GM13976 (cell line): ENCODE data around the gene KIFC3.

Source experiments
- DNase-seq: peaks from one replicate; pipeline ENCODE4 v3.0.0; 2012; ENCODE audit warnings: low spot score
- in situ Hi-C: fragments of 300-500 bp; cut with MboI; formaldehyde crosslinking; loops from one replicate; pipeline ENCODE4 v1.12.0; 2022; ENCODE audit warnings: low sequenced_read_pairs, mixed read lengths, inconsistent platforms; ENCODE audit not compliant: unreplicated experiment
- TF ChIP-seq, protein P1 (sequence below): IDR thresholded peaks from 2 replicates; pipeline ENCODE4 v1.5.1; 2012; ENCODE audit warnings: borderline replicate concordance, mild to moderate bottlenecking; ENCODE audit not compliant: insufficient read depth; ENCODE audit errors: extremely low read depth, missing control alignments, control extremely low read depth

KIFC3 gene

DNA sequence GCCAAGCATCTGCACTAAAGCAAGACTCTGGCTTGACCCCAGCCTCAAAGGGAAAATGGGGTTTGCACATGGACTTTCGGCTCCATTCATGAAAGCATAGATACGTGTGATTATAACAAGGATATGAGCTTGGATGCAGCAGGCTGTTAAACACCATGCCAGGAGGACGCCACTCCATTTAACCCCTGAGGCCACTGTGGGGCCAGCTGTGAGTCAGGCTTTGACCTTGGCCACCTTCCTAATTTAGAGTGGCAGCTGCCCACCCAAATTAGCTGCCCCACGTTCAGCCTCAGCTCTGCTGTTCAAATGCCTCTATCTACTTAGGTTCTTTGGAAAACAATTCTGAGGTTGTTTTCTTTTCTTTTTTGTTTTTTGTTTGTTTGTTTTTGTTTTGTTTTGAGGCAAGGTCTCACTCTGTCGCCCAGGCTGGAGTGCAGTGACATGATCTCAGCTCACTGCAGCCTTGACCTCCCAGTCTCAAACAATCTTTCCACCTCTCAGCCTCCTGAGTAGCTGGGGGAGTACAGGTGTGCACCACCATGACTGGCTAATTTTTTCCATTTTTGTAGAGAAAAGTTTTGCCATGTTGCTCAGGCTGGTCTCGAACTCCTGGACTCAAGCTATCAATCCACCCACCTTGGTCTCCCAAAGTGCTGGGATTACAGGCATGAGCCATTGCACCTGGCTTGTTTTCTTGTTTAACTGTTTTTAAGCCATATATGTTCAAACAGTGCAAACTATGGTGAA is 23.2 kb upstream of the KIFC3 start:
- no peak for DNase-seq
- TF ChIP-seq, protein P1, sequence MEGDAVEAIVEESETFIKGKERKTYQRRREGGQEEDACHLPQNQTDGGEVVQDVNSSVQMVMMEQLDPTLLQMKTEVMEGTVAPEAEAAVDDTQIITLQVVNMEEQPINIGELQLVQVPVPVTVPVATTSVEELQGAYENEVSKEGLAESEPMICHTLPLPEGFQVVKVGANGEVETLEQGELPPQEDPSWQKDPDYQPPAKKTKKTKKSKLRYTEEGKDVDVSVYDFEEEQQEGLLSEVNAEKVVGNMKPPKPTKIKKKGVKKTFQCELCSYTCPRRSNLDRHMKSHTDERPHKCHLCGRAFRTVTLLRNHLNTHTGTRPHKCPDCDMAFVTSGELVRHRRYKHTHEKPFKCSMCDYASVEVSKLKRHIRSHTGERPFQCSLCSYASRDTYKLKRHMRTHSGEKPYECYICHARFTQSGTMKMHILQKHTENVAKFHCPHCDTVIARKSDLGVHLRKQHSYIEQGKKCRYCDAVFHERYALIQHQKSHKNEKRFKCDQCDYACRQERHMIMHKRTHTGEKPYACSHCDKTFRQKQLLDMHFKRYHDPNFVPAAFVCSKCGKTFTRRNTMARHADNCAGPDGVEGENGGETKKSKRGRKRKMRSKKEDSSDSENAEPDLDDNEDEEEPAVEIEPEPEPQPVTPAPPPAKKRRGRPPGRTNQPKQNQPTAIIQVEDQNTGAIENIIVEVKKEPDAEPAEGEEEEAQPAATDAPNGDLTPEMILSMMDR: no peak
- in situ Hi-C loops: no loop called here

DNA sequence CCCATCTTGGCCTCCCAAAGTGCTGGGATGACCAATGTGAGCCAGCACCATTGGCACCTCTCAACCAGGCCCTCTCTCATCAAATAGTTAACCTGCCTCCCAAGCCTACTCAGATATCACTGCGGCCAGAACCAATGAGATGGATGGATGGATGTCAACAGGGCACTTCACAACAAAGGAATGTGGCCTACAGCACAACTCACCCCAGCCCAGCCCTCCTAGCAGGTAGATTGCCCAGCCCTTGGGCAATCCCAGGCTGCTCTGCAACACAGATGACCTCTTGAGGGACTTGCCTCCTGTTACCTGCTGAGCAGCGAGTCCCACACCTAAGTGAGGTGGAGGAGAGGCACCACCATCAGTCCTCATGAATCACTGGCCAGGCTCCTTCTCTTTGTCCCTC is 22.6 kb upstream of the KIFC3 start:
- in situ Hi-C loops: no loop called here

DNA sequence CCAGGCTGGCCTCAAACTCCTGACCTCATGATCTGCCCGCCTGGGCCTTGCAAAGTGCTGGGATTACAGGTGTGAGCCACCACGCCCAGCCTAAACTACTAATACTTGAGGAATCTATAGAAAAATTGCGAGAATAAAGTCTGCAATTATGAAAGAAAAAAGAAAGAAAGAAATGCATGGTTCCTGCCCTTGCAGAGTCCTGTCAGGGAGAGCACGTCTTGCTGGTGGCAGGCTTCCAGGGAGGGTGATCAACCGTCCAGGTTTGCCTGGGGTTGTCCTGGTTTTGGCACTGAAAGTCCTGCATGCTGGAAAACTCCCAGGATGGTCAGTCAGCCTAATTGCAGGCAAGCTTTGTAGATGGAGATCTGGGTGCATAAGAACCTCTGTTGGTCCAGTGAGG is 21.5 kb upstream of the KIFC3 start:
- TF ChIP-seq, protein P1: no peak
- in situ Hi-C loops: no loop called here

More for the DNA sequence above, 22.6 kb upstream of the KIFC3 start:
- TF ChIP-seq, protein P1: no peak
- DNase-seq: no peak

DNA sequence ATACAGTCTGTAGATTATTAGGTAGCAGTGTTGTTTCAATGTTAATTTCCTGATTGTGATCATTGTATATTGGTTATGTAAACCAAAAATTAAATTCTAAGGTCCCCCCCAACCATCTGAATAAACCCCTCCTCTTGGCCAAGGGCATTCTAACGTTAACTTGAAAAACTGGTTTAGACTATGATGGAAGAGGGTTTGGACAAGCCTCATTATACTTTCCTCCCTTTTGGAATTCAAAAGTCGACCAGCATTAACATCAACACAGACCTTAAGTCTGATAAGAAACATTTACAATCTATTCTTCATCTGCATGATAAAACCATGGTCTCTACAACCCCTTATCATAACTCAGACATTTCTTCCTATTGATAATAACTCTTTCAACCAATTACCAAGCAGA is 20.6 kb upstream of the KIFC3 start:
- TF ChIP-seq, protein P1: no peak
- no peak for DNase-seq
- in situ Hi-C loops: no loop called here

More for the DNA sequence above, 21.5 kb upstream of the KIFC3 start:
- DNase-seq: no peak

DNA sequence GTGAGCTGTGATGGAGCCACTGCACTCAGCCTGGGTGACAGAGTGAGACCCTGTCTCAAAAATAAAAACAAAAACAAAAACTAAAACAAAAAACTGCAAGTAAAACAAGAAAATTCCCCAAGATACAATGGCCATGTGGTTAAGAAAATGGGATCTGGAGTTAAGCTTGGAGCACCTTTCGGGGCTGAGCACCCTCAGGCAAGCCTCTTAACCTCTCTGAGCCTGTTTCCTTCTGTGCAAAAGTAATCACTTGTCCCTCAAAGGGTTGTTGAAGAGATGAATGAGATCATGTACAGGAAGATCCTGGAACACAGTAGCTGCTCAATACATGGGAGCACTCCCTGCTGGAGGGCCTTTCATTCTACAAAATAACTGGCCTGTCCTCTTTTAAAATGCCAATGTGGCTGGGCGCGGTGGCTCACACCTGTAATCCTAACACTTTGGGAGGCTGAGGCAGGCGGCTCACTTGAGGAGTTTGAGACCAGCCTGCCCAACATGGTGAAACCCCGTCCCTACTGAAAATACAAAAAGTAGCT is 19.8 kb upstream of the KIFC3 start:
- DNase-seq: no peak
- in situ Hi-C loops: no loop called here
- TF ChIP-seq, protein P1: no peak

DNA sequence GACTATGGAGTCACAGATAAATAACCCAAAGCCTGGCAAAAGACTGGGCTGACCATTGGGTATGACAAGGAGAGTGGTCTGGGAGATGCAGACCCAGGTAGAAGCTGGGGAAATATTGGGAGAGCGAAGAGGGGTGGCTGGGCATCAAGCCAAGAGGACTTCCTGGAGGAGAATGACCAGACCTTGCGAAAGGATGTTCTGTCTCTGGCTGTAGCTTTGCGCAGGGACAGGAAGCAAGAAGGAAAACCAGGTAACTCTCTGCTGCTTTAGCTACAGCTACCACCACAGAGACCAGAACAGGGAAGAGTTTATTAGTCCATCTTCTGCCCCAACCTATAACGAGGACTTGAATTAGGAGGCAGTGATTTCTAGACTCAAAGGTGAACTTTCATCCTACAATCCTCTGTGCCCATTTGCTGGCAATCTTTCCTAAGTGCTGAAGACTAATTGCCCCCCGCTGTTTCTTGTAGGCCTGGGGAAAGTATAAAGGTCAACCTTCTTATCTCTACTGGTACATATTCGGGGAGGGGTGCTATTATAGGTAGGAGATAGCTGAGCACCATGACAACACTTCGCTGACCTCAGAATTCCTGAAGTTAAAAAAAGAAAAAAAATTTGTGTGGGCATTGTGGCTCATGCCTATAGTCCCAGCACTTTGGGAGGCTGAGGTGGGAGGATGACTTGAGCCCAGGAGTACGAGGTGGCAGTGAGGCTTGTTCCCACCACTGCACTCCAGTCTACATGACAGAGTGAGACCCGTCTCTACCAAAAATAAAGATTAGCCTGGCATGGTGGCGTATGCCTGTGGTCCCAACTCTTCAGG is 19.1 kb upstream of the KIFC3 start:
- in situ Hi-C loops: no loop called here
- TF ChIP-seq, protein P1: no peak
- no peak for DNase-seq
